ENCODE data around the gene ATF5.
"Not testable (repeated sequence)": the region's sequence is repeated elsewhere in the genome, so short reads cannot be mapped to it uniquely, and the experiment has no call there.

ATF5 gene

GRCh38 chr19:49923055-49924003 is 5.7 kb upstream of the ATF5 start:
- DNase-seq (ENCODE audit: low read depth) = no peak

GRCh38 chr19:49924004-49924880 is 4.8 kb upstream of the ATF5 start:
- no peak for DNase-seq (ENCODE audit: low read depth)

- DNase-seq (ENCODE audit: low read depth) = not testable (repeated sequence)
Observed at GRCh38 chr19:49924881-49925210, 4.2 kb upstream of the ATF5 start.

GRCh38 chr19:49925486-49925885 is 3.5 kb upstream of the ATF5 start:
- no peak for DNase-seq (ENCODE audit: low read depth)

- DNase-seq (ENCODE audit: low read depth) = no peak
Observed at GRCh38 chr19:49926515-49926914, 2.5 kb upstream of the ATF5 start.

- no peak for DNase-seq (ENCODE audit: low read depth)
Observed at GRCh38 chr19:49927526-49928264, 1.3 kb upstream of the ATF5 start.

GRCh38 chr19:49929611-49930482 is 842 bp downstream of the ATF5 start:
- DNase-seq (ENCODE audit: low read depth) = peak; percentile 94

GRCh38 chr19:49930483-49931011 is 1.5 kb downstream of the ATF5 start:
- DNase-seq (ENCODE audit: low read depth) = no peak

- DNase-seq (ENCODE audit: low read depth) = no peak
Observed at GRCh38 chr19:49931293-49932040, 2.5 kb downstream of the ATF5 start.

- DNase-seq (ENCODE audit: low read depth) = no peak
Observed at GRCh38 chr19:49932041-49932451, 3.0 kb downstream of the ATF5 start.

GRCh38 chr19:49932731-49933131 is 3.7 kb downstream of the ATF5 start:
- DNase-seq (ENCODE audit: low read depth) = no peak

- no peak for DNase-seq (ENCODE audit: low read depth)
Observed at GRCh38 chr19:49933643-49934042, 4.6 kb downstream of the ATF5 start.

- no peak for DNase-seq (ENCODE audit: low read depth)
Observed at GRCh38 chr19:49936549-49936948, 7.5 kb downstream of the ATF5 start.

- DNase-seq (ENCODE audit: low read depth) = peak; percentile 57
Observed at GRCh38 chr19:49937750-49938381, 8.9 kb downstream of the ATF5 start.

- DNase-seq (ENCODE audit: low read depth) = no peak
Observed at GRCh38 chr19:49938662-49939061, 9.7 kb downstream of the ATF5 start.

GRCh38 chr19:49939721-49940481 is 10.9 kb downstream of the ATF5 start:
- no peak for DNase-seq (ENCODE audit: low read depth)

GRCh38 chr19:49940482-49940791 is 11.4 kb downstream of the ATF5 start:
- DNase-seq (ENCODE audit: low read depth) = no peak

- DNase-seq (ENCODE audit: low read depth) = not testable (repeated sequence)
Observed at GRCh38 chr19:49944567-49944966, 15.6 kb downstream of the ATF5 start.

- DNase-seq (ENCODE audit: low read depth) = no peak
Observed at GRCh38 chr19:49946415-49946814, 17.4 kb downstream of the ATF5 start.
